ENCODE measurements around the gene FGD6. TPM values are rescaled to one million over a fixed set of nuclear protein-coding genes. Genes with fewer than 3 reads are reported as not detected.
"Not testable (repeated sequence)": the region's sequence is repeated elsewhere in the genome, so short reads cannot be mapped to it uniquely, and the experiment has no call there.

FGD6 gene
- total RNA-seq, 3 donors from 2014 or later: 5.6 to 28.0 (median 13.1) TPM

GRCh38 chr12:95241761-95242506 is 24.7 kb upstream of the FGD6 start:
- no peak for DNase-seq (ENCODE audit: low spot score in 2 of 2)
- Histone ChIP-seq H3K27ac (no peak overlapping the region), H3K9me3 (no peaks in the 10 kb centered on the region), H3K4me3 (no peak overlapping the region), H3K27me3 (no peaks in the 10 kb centered on the region), H3K36me3 (no peaks in the 10 kb centered on the region), H3K4me1 (no peaks in the 10 kb centered on the region)
- TF ChIP-seq POLR2AphosphoS5 (IDR thresholded peaks at IDR 0.05): no peak
- TF ChIP-seq POLR2A (IDR thresholded peaks at IDR 0.05): no peak
- no peak for TF ChIP-seq CTCF (IDR thresholded peaks at IDR 0.05)
- intact Hi-C loops (cut with DNase I; ENCODE audit: low total_unique reads): no loop called here

GRCh38 chr12:95241138-95241537 is 23.9 kb upstream of the FGD6 start:
- H3K27me3 ChIP-seq; H3K36me3 ChIP-seq; intact Hi-C loops (cut with DNase I; ENCODE audit: low total_unique reads); DNase-seq (ENCODE audit: low spot score in 2 of 2); H3K4me3 ChIP-seq; H3K9me3 ChIP-seq; H3K4me1 ChIP-seq; H3K27ac ChIP-seq: not testable (repeated sequence)

- H3K27me3 ChIP-seq: no peaks in the 10 kb centered on the region
- H3K4me1 ChIP-seq: no peaks in the 10 kb centered on the region
- H3K36me3 ChIP-seq: no peaks in the 10 kb centered on the region
- DNase-seq (ENCODE audit: low spot score in 2 of 2): no peak
- TF ChIP-seq CTCF (IDR thresholded peaks at IDR 0.05) (no peak), POLR2A (IDR thresholded peaks at IDR 0.05) (no peak), POLR2AphosphoS5 (IDR thresholded peaks at IDR 0.05) (no peak)
- intact Hi-C loops (cut with DNase I; ENCODE audit: low total_unique reads): no loop called here
- H3K9me3 ChIP-seq: no peaks in the 10 kb centered on the region
- H3K4me3 ChIP-seq: no peak overlapping the region
- no peak overlapping the region for H3K27ac ChIP-seq
These were observed 23.3 kb upstream of the FGD6 start for GRCh38 chr12:95240556-95240955.

- H3K27ac ChIP-seq; H3K27me3 ChIP-seq; H3K9me3 ChIP-seq; DNase-seq (ENCODE audit: low spot score in 2 of 2); H3K36me3 ChIP-seq; H3K4me3 ChIP-seq; H3K4me1 ChIP-seq; intact Hi-C loops (cut with DNase I; ENCODE audit: low total_unique reads): not testable (repeated sequence)
These were observed 22.6 kb upstream of the FGD6 start for GRCh38 chr12:95239835-95240234.

GRCh38 chr12:95239216-95239615 is 21.9 kb upstream of the FGD6 start:
- DNase-seq (ENCODE audit: low spot score in 2 of 2): no peak
- no peaks in the 10 kb centered on the region for H3K4me1 ChIP-seq
- no peak overlapping the region for H3K4me3 ChIP-seq
- no peaks in the 10 kb centered on the region for H3K9me3 ChIP-seq
- H3K27me3 ChIP-seq: no peaks in the 10 kb centered on the region
- TF ChIP-seq POLR2AphosphoS5 (IDR thresholded peaks at IDR 0.05) (no peak), CTCF (IDR thresholded peaks at IDR 0.05) (no peak), POLR2A (IDR thresholded peaks at IDR 0.05) (no peak)
- intact Hi-C loops (cut with DNase I; ENCODE audit: low total_unique reads): no loop called here
- H3K36me3 ChIP-seq: no peaks in the 10 kb centered on the region
- H3K27ac ChIP-seq: no peak overlapping the region

- intact Hi-C loops (cut with DNase I; ENCODE audit: low total_unique reads): no loop called here
- DNase-seq (ENCODE audit: low spot score in 2 of 2): no peak
- Histone ChIP-seq H3K9me3 (no peaks in the 10 kb centered on the region), H3K4me3 (no peak overlapping the region), H3K27me3 (no peaks in the 10 kb centered on the region), H3K4me1 (no peaks in the 10 kb centered on the region), H3K27ac (no peak overlapping the region), H3K36me3 (no peaks in the 10 kb centered on the region)
- TF ChIP-seq POLR2A (IDR thresholded peaks at IDR 0.05): no peak
- TF ChIP-seq POLR2AphosphoS5 (IDR thresholded peaks at IDR 0.05): no peak
- TF ChIP-seq CTCF (IDR thresholded peaks at IDR 0.05): no peak
These were observed 20.9 kb upstream of the FGD6 start for GRCh38 chr12:95238150-95238549.

Measured in breast epithelium (tissue), 4 donors.